ENCODE results near the gene C20orf204.
"Not testable (repeated sequence)": the region's sequence is repeated elsewhere in the genome, so short reads cannot be mapped to it uniquely, and the experiment has no call there.

C20orf204 gene

DNA sequence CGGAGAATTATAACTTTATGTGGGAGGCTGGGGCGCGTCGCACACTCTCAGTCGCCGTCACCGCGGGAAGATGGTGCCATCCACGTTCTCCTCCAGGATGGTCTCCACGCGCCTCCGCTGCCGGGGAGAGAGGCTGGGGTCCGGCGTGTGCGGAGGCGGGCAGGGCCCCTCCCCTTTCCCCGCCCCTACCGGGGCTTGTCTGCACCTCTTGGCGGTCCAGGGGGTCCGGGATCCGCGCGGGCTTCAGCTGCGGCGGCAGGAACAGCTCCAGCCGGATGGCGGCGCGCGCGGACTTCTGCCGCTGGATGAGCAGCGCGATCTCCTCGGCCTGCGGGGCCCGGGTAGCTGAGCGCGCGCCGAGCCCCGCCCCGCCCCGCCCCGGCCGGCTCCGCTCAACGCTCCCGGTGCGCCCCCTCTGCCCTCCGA is 47.4 kb downstream of the C20orf204 start:
- DNase-seq (ENCODE audit: low read depth in 3 of 3), result peak in 2 of 3 donors; percentile 43 to 74

DNA sequence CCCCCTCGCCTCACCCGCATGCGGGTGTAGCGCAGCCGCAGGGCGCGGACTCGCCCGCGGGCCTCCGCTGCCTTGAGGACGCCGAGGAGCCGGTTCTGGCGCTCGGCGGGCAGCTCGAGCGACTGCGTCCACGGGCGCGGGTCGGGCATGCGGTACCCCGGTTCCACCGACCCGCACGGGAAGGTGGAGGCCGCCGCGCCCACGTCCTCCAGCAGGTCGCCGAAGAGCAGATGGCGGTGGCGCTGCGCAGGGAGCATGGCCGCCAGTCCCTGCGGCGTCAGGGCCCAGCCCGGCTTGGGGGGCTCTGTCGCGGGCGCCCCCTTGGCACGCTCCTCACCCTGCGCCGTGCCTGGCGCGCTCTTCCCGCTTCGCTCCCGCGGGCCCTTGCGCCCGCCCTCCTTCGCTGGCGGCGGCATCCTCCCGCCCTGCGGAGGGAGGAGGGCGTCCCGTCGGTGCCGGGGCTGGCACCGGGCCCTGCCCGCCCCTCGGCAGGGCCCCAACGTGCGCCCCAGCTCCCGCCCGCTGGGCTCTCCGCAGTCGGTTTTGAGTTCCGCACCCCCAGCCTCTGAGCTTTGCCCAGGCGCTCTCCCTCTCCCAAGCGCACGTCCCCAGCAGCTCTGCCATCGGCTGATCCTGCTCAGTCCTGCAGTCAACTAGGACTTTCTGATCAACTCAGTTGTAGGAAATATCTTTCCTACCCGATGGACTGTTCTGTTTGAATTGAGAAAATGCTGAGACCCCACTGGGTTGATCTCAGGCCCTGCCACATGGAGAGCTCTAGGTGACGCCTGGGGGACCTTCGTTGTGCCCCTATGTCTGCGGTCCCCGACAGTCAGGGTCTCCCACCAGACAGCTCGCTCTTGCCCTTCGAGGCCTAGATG is 48.1 kb downstream of the C20orf204 start, which contains the start of gene LKAAEAR1:
LKAAEAR1 (minus strand) TSS at position 595 of the 881 bp plus-strand sequence; CDS start at position 416, 179 bp downstream.
- no peak for DNase-seq (ENCODE audit: low read depth in 3 of 3)

DNA sequence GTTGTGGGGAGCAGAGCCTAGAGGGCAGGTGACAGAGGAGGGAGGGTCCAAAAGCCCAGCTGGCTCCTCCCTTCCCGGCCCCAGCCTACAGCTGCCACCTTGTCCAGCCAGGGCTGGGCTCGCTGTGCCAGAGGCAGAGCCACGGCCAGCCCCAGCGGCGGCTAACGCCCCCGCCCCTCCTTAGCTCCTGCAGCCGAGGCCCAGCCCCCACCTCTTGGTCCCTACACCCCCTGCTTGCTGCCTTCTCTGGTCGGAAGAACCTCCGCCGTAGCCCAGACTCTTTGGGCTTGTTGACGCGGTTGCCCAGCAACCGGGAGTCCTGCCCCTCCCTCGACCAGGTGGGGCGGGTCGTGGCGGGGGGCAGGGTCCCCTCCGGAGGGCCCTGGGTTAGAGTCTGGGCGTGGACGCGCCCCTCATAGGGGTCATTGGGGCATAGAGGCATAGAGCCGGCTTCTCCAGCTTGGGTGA is 48.7 kb downstream of the C20orf204 start:
- DNase-seq (ENCODE audit: low read depth in 3 of 3), result no peak

DNA sequence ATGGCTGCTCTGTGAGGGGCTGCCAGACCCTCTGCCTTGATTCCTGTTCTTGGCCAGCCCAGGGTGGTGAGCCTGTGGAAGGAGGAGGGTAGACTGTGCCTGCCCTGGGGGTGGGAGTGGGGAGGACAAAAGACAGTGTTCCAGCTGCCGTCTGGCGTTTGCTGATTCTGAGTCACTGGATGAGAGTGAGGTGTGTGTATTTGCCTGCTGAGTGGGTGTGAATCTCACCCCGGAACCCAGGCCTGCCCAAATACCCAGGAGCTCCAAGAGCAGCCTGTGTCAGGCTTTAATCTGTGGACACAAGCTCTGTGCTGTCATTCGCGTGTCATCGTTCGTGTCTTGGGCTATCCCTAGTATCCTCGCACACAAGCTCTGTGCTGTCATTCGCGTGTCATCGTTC is 50.8 kb downstream of the C20orf204 start:
- no peak for DNase-seq (ENCODE audit: low read depth in 3 of 3)

DNA sequence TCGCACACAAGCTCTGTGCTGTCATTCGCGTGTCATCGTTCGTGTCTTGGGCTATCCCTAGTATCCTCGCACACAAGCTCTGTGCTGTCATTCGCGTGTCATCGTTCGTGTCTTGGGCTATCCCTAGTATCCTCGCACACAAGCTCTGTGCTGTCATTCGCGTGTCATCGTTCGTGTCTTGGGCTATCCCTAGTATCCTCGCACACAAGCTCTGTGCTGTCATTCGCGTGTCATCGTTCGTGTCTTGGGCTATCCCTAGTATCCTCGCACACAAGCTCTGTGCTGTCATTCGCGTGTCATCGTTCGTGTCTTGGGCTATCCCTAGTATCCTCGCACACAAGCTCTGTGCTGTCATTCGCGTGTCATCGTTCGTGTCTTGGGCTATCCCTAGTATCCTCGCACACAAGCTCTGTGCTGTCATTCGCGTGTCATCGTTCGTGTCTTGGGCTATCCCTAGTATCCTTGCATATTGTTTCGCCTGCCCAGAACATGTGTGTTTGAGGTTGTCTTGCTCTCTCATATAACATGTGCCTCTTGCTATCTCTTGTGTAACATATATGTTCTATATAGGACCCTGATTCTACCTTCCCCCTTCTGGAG is 51.3 kb downstream of the C20orf204 start:
- not testable (repeated sequence) for DNase-seq (ENCODE audit: low read depth in 3 of 3)

DNA sequence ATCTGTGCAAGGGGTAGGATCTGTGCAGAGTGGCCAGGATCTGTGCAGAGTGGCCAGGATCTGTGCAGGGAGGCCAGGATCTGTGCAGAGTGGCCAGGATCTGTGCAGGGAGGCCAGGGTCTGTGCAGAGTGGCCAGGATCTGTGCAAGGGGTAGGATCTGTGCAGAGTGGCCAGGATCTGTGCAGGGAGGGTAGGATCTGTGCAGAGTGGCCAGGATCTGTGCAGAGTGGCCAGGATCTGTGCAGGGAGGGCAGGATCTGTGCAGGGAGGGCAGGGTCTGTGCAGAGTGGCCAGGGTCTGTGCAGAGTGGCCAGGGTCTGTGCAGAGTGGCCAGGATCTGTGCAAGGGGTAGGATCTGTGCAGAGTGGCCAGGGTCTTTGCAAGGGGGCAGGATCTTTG is 52.6 kb downstream of the C20orf204 start:
- not testable (repeated sequence) for DNase-seq (ENCODE audit: low read depth in 3 of 3)
